ENCODE results near the gene FSD2.

GRCh38 chr15:82790321-82790720 lies 15.5 kb downstream of the FSD2 start:
- no peak for TF ChIP-seq EZH2phosphoT487 (IDR thresholded peaks at IDR 0.05; ENCODE audit: borderline replicate concordance, low read length)
- no peak for TF ChIP-seq CTCF (IDR thresholded peaks at IDR 0.05; ENCODE audit: low read depth, low read length, poor library complexity, severe bottlenecking)

Measured in DOHH2 (cell line).